Fibroblast of peridontal ligament (primary cell): ENCODE data around the gene VANGL1.

Experiments
- DNase-seq: peaks from one replicate; pipeline ENCODE4 v3.0.0-alpha.2; 2010; ENCODE audit errors: extremely low read depth

VANGL1 gene

DNA sequence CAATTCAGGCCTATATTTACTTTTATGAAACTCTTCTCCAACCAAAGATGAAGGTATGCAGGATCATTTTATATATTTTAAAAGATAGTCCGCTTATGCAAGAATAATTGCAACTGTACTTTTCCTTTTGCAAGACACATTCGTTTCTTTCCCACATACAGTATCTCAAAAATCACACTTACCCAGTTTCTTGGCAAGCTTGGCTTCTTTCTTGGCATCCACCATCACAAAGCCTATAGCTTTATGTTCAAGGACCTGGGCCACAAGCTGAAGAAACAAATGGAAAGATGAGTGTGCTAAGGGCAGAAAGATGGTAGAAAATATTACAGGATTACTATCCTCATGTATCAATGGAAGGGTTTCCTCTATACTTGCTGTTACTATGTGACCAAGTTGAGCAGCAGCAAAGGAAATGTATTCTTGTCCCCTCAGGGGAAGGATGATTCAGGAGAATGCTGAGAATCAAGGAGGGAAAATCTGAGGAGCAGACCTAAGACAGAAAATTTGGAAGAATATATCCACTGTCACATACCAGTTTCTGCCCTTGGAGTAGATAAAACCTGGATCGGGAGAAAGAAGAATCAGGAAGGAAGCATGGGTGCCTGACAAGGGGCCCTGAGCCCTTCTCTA lies 103.0 kb downstream of the VANGL1 start:
- DNase-seq: no peak

DNA sequence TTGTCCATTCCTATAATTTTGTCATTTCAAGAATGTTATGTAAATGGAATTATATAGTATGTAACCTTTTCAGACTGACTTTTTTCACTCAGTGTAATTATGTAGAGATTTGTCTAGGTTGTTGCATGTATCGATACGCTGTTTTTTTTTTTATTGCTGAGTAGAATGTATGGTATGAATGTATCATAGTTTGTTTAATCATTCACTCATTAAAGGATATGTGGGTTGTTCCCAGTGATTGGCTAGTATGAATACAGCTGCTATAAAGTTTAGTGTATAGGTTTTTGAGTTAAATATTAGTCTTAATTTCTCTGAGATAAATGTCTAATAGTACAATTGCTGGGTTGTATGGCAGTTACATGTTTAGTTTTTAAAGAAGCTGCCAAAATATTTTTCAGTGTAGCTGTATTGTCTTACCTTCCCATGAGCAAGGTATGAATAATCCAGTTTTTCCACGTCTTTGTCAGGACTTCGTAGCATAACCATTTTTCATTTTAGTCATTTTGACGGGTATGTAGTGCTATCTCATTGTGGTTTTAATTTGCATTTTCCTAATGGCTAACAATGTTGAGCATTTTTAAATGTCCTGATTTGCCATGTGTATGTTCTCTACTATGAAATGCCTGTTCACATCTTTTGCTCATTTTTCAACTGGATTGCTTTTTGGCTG lies 104.4 kb downstream of the VANGL1 start:
- DNase-seq: no peak
